Transverse colon (tissue), 4 donors: ENCODE results near the gene NHLRC4. TPM values are rescaled to one million over a fixed set of nuclear protein-coding genes. Genes with fewer than 3 reads are reported as not detected.

ENCODE experiments used
- DNase-seq: peaks from one replicate; pipeline ENCODE4 v3.0.0-alpha.2; 2019
- H3K27ac ChIP-seq, 4 donors: fragments of 200-600 bp; sonication (generic); 2 replicates each; pipeline ENCODE4 v1.5.1; 2016 to 2018; ENCODE audit warnings: inconsistent platforms in 4 of 4
- H3K27me3 ChIP-seq: fragments of 200-600 bp; sonication (generic); 2 replicates; pipeline ENCODE4 v1.5.1; 2017; ENCODE audit warnings: inconsistent platforms
- H3K36me3 ChIP-seq, 4 donors: fragments of 200-600 bp; sonication (generic); 2 replicates each; pipeline ENCODE4 v1.5.1; 2017 to 2019; ENCODE audit warnings: inconsistent platforms in 4 of 4
- H3K4me1 ChIP-seq, 4 donors: fragments of 200-600 bp; sonication (generic); 2 replicates each; pipeline ENCODE4 v1.5.1; 2017 to 2020; ENCODE audit warnings: inconsistent platforms in 4 of 4
- H3K4me3 ChIP-seq, 4 donors: fragments of 200-600 bp; sonication (generic); 1 replicate in 1 of 4; 2 replicates in 3 of 4; pipeline versions ENCODE4 v1.5.1 to v1.6.1; 2017 to 2019; ENCODE audit warnings: inconsistent platforms in 4 of 4
- H3K9me3 ChIP-seq, 2 donors: fragments of 200-600 bp; sonication (generic); 2 replicates each; pipeline ENCODE4 v1.5.1; 2017 to 2019; ENCODE audit warnings: inconsistent platforms in 2 of 2
- EP300 ChIP-seq: sonication (generic); formaldehyde crosslinking; IDR thresholded peaks from one replicate; pipeline ENCODE4 v1.6.1; 2017; ENCODE audit warnings: antibody characterized with exemption, low read depth
- POLR2A ChIP-seq: fragments of 450-650 bp; IDR thresholded peaks from one replicate; pipeline ENCODE4 v1.6.1; 2016; ENCODE audit warnings: antibody characterized with exemption, mild to moderate bottlenecking, moderate library complexity
- POLR2AphosphoS5 ChIP-seq, 3 donors: sonication (generic); formaldehyde crosslinking; IDR thresholded peaks; one replicate each; pipeline ENCODE4 v1.6.1; 2016; ENCODE audit warnings: antibody characterized with exemption in 3 of 3
- WGBS, 2 donors: methylation state at CpG; one replicate each; pipeline ENCODE4 v1.1.5; 2018; ENCODE audit warnings: low coverage in 1 of 2; 5-methylcytosine and 5-hydroxymethylcytosine counted together
- in situ Hi-C, 4 donors: fragments of 200-750 bp; cut with MboI; loops; one replicate each; pipeline versions ENCODE4 v1.15.0 to v1.15.1; 2017; ENCODE audit warnings: low sequenced_read_pairs in 3 of 4, low pct_ligation_motif_present in 1 of 4, low pct_unique_long_range_greater_than_20kb in 1 of 4
- intact Hi-C: fragments of 100-400 bp; cut with DNase I; formaldehyde crosslinking; loops from one replicate; pipeline ENCODE4 v1.15.1; 2023; ENCODE audit warnings: low total_unique reads
- total RNA-seq, 4 donors: library from RNA; depleted of rRNA; stranded (reverse); fragments of >200 nt; gene quantifications; one replicate each; pipeline ENCODE4 v1.1.0, GENCODE V29; 2016
- TF ChIP-seq, protein P1 (sequence below), 5 experiments: fragments of 200-600 bp in 3 of 5; fragments of 450-650 bp in 2 of 5; sonication (generic) in 3 of 5; IDR thresholded peaks; 1 replicate in 2 of 5; 2 replicates in 3 of 5; pipeline ENCODE4 v1.5.1; 2016 to 2017; ENCODE audit warnings: antibody characterized with exemption in 5 of 5, inconsistent platforms in 3 of 5, mild to moderate bottlenecking in 2 of 5, moderate library complexity in 1 of 5

NHLRC4 gene
- total RNA-seq, 4 donors from 2014 or later = 0.55 to 0.75 (median 0.64) TPM; not detected in 1

GRCh38 chr16:527015-527903, 39.5 kb upstream of the NHLRC4 start, which contains the start of gene CAPN15:
Gene CAPN15 (plus strand): TSS chr16:527712. CDS start chr16:546839, 19,127 bp downstream.
- Histone ChIP-seq H3K4me3 (peak within 1 kb of the TSS; percentile 76 to 89 (median 82)), H3K27ac (peak within 1 kb of the TSS; percentile 93 to 98 (median 97)), H3K27me3 (no peaks in the 10 kb centered on the region), H3K9me3 (no peaks in the 10 kb centered on the region), H3K4me1 (peaks cover 33 to 59% (median 50%) of the 10 kb centered on the region in 4 donors), H3K36me3 (no peaks in the 10 kb centered on the region)
- 0% methylated on average over 29 of the region's 129 CpGs; no CpG with 5 or more reads in 1 of the 2 donors for WGBS, 2 donors
- intact Hi-C loops = no loop called here
- TF ChIP-seq EP300 (no peak), POLR2AphosphoS5 (IDR thresholded peaks at IDR 0.05) (peak; percentile 61 to 92 (median 85)), POLR2A (peak; percentile 74)
- TF ChIP-seq, protein P1, sequence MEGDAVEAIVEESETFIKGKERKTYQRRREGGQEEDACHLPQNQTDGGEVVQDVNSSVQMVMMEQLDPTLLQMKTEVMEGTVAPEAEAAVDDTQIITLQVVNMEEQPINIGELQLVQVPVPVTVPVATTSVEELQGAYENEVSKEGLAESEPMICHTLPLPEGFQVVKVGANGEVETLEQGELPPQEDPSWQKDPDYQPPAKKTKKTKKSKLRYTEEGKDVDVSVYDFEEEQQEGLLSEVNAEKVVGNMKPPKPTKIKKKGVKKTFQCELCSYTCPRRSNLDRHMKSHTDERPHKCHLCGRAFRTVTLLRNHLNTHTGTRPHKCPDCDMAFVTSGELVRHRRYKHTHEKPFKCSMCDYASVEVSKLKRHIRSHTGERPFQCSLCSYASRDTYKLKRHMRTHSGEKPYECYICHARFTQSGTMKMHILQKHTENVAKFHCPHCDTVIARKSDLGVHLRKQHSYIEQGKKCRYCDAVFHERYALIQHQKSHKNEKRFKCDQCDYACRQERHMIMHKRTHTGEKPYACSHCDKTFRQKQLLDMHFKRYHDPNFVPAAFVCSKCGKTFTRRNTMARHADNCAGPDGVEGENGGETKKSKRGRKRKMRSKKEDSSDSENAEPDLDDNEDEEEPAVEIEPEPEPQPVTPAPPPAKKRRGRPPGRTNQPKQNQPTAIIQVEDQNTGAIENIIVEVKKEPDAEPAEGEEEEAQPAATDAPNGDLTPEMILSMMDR (IDR thresholded peaks at IDR 0.05) = peak; percentile 33 to 88 (median 45)
- in situ Hi-C loops = no loop called here
- DNase-seq = peak; percentile 89

GRCh38 chr16:528111-529011, 38.4 kb upstream of the NHLRC4 start:
- Histone ChIP-seq H3K9me3 (no peaks in the 10 kb centered on the region), H3K36me3 (no peaks in the 10 kb centered on the region), H3K27me3 (no peaks in the 10 kb centered on the region), H3K4me1 (peaks cover 36 to 65% (median 54%) of the 10 kb centered on the region in 4 donors), H3K4me3 (peak overlapping the region; percentile 76 to 89 (median 82)), H3K27ac (peak overlapping the region; percentile 93 to 98 (median 97))
- TF ChIP-seq EP300 (no peak), POLR2AphosphoS5 (IDR thresholded peaks at IDR 0.05) (peak; percentile 55 to 93 (median 90)), POLR2A (peak; percentile 96)
- TF ChIP-seq, protein P1 (IDR thresholded peaks at IDR 0.05) = no peak
- intact Hi-C loops = no loop called here
- DNase-seq = peak; percentile 87
- in situ Hi-C loops = no loop called here
- WGBS, 2 donors = 2% methylated on average over 17 of the region's 55 CpGs; no CpG with 5 or more reads in 1 of the 2 donors

DNA sequence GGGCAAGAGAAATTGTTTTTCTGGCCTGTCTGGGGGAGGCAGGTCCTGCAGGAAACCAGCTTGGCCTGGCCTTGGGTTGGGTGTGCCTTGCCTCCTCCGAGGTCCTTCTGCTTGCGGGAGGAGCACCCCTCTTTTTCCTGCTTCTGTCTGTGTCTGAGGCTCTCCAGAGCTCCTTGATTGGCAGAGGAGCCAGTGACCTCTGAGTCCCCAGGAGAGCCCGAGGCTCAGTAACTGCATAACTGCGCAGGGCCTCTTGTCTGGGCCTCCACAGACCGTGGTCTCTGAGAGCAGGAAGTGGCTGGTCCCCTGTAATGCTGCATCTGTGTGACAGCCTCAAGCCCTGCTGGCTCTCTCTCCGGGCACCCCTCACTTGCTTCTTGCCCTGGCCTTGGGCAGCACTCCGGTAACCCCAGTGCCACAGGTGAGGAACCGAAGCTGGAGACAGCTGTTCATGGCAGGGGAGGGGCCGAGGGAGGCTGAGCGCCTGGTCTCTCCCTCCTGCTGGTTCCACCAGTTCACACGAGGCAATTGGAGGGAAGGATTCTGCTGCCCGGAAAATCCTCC, 37.7 kb upstream of the NHLRC4 start:
- Histone ChIP-seq H3K36me3 (no peaks in the 10 kb centered on the region), H3K9me3 (no peaks in the 10 kb centered on the region), H3K27me3 (no peaks in the 10 kb centered on the region), H3K4me3 (peak overlapping the region; percentile 76 to 89 (median 82)), H3K27ac (peak overlapping the region; percentile 93 to 98 (median 97)), H3K4me1 (peaks cover 38 to 62% (median 59%) of the 10 kb centered on the region in 4 donors)
- TF ChIP-seq EP300 (no peak), POLR2A (peak; percentile 25)
- 27% methylated on average over 11 of the region's 12 CpGs; no CpG with 5 or more reads in 1 of the 2 donors for WGBS, 2 donors
- intact Hi-C loops = no loop called here
- peak; percentile 47 for DNase-seq
- in situ Hi-C loops = no loop called here

- intact Hi-C loops = no loop called here
- Histone ChIP-seq H3K27ac (peak overlapping the region; percentile 93 to 98 (median 97)), H3K36me3 (no peaks in the 10 kb centered on the region), H3K27me3 (no peaks in the 10 kb centered on the region), H3K9me3 (no peaks in the 10 kb centered on the region), H3K4me3 (no peak overlapping the region), H3K4me1 (peaks cover 37 to 70% (median 66%) of the 10 kb centered on the region in 4 donors)
- TF ChIP-seq POLR2A (peak; percentile 42), POLR2AphosphoS5 (IDR thresholded peaks at IDR 0.05) (peak in 2 of 3 donors; percentile 40 to 76)
- TF ChIP-seq, protein P1 (IDR thresholded peaks at IDR 0.05) = no peak
- 83% methylated on average over 23 of the region's 23 CpGs; no CpG with 5 or more reads in 1 of the 2 donors for WGBS, 2 donors
- peak; percentile 64 for DNase-seq
- in situ Hi-C loops = no loop called here
These were observed 36.5 kb upstream of the NHLRC4 start for GRCh38 chr16:530111-530817.
